Stimulated activated naive B cell treated with anti-CD40 and anti-IgM and Interleukin-4, amounts not matched to agents 10 μg/mL and 1 μg/mL and 100 μg/mL, for 72 hours (primary cell): Measurements from ENCODE around the gene MSMO1.
"Not testable (repeated sequence)": the region's sequence is repeated elsewhere in the genome, so short reads cannot be mapped to it uniquely, and the experiment has no call there.

Experiments
- ATAC-seq, 2 donors: fragments of 150-1000 bp; cut with Tn5 transposase; replicated peaks; 2 replicates each; pipeline ENCODE4 v1.10.0; 2021; ENCODE audit warnings: moderate library complexity in 1 of 2
- DNase-seq: peaks from one replicate; pipeline ENCODE4 v3.0.0; 2021
- H3K27ac Mint-ChIP-seq: one replicate; pipeline ENCODE4 v1.8.0; 2022; ENCODE audit warnings: mild to moderate bottlenecking, mixed read lengths
- H3K27me3 Mint-ChIP-seq, 2 donors: one replicate each; pipeline ENCODE4 v1.8.0; 2022; ENCODE audit warnings: mixed read lengths in 2 of 2
- H3K36me3 Mint-ChIP-seq, 2 donors: one replicate each; pipeline ENCODE4 v1.8.0; 2022; ENCODE audit warnings: mixed read lengths in 2 of 2, mild to moderate bottlenecking in 1 of 2
- H3K4me1 Mint-ChIP-seq, 2 donors: one replicate each; pipeline ENCODE4 v1.8.0; 2022; ENCODE audit warnings: mixed read lengths in 2 of 2, mild to moderate bottlenecking in 1 of 2
- H3K4me3 Mint-ChIP-seq, 2 donors: one replicate each; pipeline ENCODE4 v1.8.0; 2022; ENCODE audit warnings: mild to moderate bottlenecking in 2 of 2, mixed read lengths in 2 of 2, moderate library complexity in 1 of 2
- H3K9me3 Mint-ChIP-seq, 2 donors: one replicate each; pipeline ENCODE4 v1.8.0; 2022; ENCODE audit warnings: mixed read lengths in 2 of 2, mild to moderate bottlenecking in 1 of 2

The MSMO1 gene

DNA sequence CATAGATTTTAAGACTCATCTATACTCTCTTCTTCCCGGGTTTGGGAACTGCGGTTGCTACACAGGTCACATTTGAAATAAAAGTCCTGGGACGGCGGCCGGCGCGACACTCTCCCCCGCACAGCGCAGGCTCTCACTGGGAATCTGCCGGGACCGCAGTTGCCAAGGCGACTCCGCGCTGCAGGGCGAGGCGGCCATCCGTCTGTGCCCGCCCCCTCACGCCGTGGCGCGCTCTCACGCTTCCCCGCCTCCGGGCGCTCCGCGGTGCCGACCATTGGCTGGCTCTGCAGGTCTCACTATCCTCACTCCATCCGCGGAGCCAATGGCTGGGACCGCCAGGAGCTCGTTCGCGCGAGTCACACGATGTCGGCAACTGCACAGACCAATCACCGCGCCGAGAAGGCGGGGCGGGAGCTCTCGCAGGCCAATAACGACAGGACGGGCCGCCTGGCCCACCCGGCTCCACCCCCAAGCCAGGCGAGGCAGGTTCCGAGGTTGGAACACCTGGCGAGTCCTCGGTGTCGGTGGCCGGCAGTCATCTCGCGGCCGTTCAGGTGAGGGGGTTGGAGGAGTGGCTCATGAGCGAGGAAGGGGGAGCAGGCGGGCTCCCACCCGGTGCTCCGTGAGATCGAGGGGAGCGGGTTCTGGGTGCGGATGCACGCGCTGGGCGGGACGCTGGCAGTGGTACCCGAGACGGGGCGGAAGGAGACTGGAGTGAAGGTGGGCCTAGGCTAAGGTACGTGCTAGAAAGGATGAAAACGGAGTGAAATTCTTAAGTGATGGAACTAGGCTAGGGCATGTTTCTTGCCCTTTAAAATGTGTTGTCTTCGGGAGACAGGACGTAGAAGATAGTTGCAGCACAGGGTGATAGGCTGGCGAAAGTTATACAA, at the start of gene MSMO1:
TSS of gene MSMO1 (plus strand) at position 459 of the 890 bp plus-strand sequence. CDS start 5,702 bp downstream, outside the sequence.
- peak; percentile 98 for ATAC-seq
- no peak within 1 kb of the TSS for H3K27ac Mint-ChIP-seq

DNA sequence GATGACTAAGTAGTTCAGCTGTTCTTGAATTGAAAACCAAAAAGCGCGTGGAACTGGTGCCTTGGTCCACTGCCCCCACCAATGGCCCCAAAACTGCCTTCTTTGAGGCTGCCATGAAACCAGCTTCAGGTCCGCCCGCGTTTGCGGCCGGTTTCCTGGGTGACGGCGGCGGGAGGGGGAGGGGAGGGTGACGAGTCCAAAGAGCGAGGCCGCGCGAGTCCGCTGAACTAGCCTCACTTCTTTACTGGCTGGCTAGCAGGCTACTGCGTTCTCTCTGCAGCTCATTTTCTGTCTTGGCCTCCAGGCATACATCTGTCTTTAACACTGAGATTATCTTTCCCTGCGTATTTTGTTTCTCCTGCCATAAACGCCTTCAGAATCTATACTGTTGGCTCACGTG, 47.9 kb upstream of the MSMO1 start:
- H3K4me1 Mint-ChIP-seq, H3K27me3 Mint-ChIP-seq, H3K4me3 Mint-ChIP-seq, DNase-seq, H3K27ac Mint-ChIP-seq, ATAC-seq, H3K9me3 Mint-ChIP-seq: not testable (repeated sequence)
- H3K36me3 Mint-ChIP-seq: peaks cover 28 to 46% of the 10 kb centered on the region in 2 donors

More for the DNA sequence above, at the start of gene MSMO1:
- peak; percentile 99 for DNase-seq
- Mint-ChIP-seq H3K4me3 (no peak within 1 kb of the TSS), H3K4me1 (peaks cover 31 to 38% of the 10 kb centered on the region in 2 donors), H3K9me3 (no peaks in the 10 kb centered on the region), H3K27me3 (no peaks in the 10 kb centered on the region), H3K36me3 (peaks cover 24 to 38% of the 10 kb centered on the region in 2 donors)

DNA sequence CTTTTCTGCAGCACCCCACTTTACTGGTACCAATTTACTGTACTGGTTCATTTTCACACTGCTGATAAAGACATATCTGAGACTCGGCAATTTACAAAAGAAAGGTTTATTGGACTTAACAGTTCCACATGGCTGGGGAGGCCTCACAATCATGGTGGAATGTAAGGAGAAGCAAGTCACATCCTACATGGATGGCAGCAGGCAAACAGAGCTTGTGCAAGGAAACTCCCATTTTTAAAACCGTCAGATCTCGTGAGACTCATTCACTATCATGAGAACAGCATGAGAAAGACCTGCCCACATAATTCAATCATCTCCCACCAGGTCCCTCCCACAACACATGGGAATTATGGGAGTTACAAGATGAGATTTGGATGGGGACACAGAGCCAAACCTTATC, 42.8 kb upstream of the MSMO1 start:
- peaks cover 35 to 40% of the 10 kb centered on the region in 2 donors for H3K36me3 Mint-ChIP-seq
- not testable (repeated sequence) for H3K9me3 Mint-ChIP-seq, H3K4me3 Mint-ChIP-seq, DNase-seq, H3K27ac Mint-ChIP-seq, ATAC-seq, H3K27me3 Mint-ChIP-seq
- peaks cover 22 to 36% of the 10 kb centered on the region in 2 donors for H3K4me1 Mint-ChIP-seq

DNA sequence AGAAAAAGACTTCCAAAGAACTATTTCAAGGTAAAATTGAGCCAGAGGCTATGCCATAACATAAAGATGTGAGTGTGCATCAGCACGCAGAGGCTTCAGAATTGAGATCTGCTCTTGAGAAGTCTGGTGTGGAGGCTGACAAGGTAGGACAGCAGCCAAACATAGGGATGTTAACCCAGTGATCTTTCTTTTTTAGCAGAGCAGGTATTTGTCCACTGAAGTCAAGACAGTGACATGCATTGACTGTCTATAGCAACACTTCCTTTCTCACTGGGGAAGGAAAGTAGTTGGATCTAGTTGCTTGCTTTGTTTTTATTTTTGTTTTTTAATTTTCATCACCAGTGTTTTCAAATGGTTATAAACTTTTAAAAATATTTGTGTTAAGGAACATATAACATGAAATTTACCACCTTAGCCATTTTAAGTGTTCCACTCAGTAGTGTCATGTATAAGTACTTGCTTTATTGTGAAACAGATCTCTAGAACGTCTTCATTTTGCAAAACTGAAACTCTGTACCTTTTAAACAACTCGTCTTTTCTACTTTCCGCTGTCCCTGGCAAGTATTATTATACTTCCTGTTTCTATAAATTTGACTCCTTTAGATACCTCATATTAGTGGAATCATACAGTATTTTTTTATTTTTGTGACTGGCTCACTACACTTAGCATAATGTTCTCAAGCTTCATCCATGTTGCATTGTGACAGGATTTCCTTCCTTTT, 40.7 kb upstream of the MSMO1 start:
- H3K9me3 Mint-ChIP-seq, DNase-seq, H3K27me3 Mint-ChIP-seq: not testable (repeated sequence)
- ATAC-seq: peak; percentile 82 to 83
- H3K4me3 Mint-ChIP-seq: peak overlapping the region in 1 of 2 donors; percentile 39
- peak overlapping the region; percentile 11 for H3K27ac Mint-ChIP-seq
- peaks cover 26 to 47% of the 10 kb centered on the region in 2 donors for H3K4me1 Mint-ChIP-seq
- peaks cover 34 to 42% of the 10 kb centered on the region in 2 donors for H3K36me3 Mint-ChIP-seq

DNA sequence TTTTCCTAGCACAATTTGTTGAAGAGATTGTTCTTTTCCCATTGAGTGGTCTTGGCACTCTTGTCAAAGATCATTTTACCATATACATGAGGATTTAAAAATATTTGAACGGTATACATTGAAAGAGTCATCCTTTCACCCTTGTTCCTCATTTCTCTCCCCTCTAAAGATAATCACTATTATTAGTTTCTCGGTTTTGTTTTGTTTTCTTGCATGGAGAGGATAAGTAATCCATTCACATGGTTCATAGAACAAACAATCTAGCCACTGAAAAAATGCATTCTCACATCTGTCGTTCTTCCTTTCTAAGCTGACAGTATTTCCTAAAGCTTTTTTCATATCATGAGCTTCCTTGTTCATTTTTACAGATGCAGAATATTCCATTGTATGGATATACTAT, 39.2 kb upstream of the MSMO1 start:
- Mint-ChIP-seq H3K4me3 (no peak overlapping the region), H3K36me3 (peaks cover 25 to 28% of the 10 kb centered on the region in 2 donors), H3K27ac (peak overlapping the region; percentile 10), H3K9me3 (peaks cover 3 to 5% of the 10 kb centered on the region in 2 donors), H3K4me1 (peaks cover 26 to 47% of the 10 kb centered on the region in 2 donors), H3K27me3 (no peaks in the 10 kb centered on the region)
- no peak for DNase-seq
- no peak for ATAC-seq

DNA sequence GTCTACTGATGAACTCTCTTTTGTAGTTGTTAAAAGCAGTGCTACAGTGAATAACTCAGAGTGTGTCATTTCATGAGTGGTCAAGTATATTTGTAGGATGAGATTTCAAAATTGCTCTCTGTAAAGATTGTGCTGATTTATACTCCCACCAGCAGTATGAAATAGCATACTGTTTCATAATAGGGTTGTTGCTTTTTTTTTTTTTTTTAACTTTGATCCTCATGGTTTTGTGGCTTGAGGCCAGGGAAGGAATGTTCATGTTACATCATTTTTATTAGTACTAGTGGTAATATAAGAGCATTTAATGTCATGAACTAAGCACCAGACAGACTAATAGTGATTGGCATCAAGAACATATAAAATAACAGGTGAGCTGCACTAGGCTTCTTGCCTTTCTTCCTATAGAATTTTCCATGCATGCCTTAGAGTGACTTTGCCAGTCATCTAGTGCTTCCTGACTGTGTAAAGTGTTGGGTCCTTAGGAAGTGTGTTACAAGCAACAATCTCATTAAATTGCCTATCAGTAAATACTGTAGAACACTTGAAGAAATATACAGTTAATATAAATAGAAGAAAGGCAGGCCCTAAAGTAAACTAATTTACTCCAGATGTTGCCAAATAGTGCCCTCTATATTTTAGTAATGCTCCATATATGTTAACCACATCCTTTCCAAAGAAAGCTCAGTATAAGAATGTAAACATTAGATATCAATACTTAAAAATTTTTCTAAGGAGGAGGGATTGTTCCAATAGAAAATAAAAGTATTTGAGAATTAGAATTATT, 38.6 kb upstream of the MSMO1 start:
- no peak for ATAC-seq
- Mint-ChIP-seq H3K4me1 (peaks cover 26 to 49% of the 10 kb centered on the region in 2 donors), H3K27ac (no peak overlapping the region), H3K9me3 (peaks cover 3 to 5% of the 10 kb centered on the region in 2 donors), H3K27me3 (no peaks in the 10 kb centered on the region), H3K36me3 (peaks cover 23 to 24% of the 10 kb centered on the region in 2 donors), H3K4me3 (no peak overlapping the region)
- DNase-seq: no peak

DNA sequence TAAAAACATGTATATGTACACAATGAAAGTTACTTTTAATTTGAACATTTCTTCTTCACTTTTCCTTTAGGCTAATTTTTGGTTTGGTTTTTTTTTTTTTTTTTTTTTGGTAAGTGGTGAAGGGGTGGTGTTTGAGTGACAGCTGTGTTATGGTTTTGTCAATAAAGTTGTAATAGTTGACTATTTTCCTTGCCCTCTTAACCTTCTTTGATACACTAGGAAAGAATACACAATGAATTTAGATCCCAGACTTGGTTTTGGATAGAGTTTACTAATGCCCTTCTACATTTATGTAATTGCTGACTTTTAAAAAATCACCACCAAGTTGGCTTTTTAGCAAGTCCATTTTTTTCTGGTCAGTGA, 38.1 kb upstream of the MSMO1 start:
- ATAC-seq (no peak), DNase-seq (no peak)
- peaks cover 26 to 55% of the 10 kb centered on the region in 2 donors for H3K4me1 Mint-ChIP-seq
- H3K27me3 Mint-ChIP-seq: no peaks in the 10 kb centered on the region
- peaks cover 20% of the 10 kb centered on the region in 2 donors for H3K36me3 Mint-ChIP-seq
- H3K4me3 Mint-ChIP-seq: no peak overlapping the region
- H3K27ac Mint-ChIP-seq: no peak overlapping the region
- peaks cover 2 to 3% of the 10 kb centered on the region in 2 donors for H3K9me3 Mint-ChIP-seq

DNA sequence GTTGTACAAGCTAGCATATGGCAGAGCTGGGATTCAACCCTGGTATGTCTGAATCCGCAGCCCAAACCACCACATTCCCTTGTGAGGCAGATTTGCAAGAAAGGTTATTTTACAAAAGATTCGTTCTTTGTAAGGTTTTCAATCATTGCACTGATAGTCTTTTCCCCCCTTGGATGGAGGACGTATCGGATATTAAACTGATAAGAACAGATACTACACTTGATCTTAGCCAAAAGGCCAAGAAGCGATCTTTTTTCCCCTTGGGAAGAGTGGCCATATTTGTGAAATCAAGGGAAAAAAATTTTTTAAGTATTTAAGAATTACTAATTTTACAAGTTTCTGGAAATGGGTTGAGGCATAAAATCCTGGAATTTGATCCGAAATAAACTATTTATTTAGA, 34.4 kb upstream of the MSMO1 start:
- Mint-ChIP-seq H3K9me3 (peaks cover 0 to under 1% of the 10 kb centered on the region in 2 donors), H3K27ac (no peak overlapping the region), H3K27me3 (no peaks in the 10 kb centered on the region), H3K4me3 (no peak overlapping the region), H3K4me1 (peaks cover 23 to 46% of the 10 kb centered on the region in 2 donors), H3K36me3 (peaks cover 23 to 24% of the 10 kb centered on the region in 2 donors)
- DNase-seq (no peak), ATAC-seq (no peak)

DNA sequence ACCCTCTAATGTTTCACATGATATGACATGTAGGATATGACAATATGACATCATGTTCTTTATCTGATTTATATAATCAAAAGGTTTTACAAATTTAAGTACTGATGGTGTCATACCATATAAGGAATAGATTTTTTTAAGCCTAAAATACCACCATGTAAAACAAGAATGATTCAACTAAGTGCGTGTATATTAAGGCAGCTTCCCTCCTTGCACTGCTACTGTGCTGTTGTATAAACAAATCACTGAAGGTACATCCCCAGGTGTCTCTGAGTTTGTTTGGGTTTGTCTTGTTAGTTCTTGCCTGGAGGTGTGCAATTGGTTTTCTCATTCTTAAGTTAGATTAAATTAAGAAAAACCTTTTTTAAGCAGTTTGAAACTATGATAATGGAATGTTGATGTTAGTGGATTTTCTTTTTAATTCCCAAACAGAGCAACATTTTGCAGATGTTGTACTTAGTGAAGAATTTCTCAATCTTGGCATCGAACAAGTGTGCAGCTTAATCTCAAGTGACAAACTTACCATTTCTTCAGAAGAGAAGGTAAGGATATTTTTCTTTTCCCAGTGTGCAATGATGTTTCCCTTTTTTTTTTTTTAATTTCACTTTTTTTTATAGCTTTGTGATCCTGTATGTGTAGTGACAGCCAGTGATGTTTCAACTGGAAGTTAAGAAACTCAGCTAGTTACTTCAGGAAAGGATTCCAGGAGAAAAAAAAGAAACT, 33.4 kb upstream of the MSMO1 start:
- no peak overlapping the region for H3K4me3 Mint-ChIP-seq
- H3K4me1 Mint-ChIP-seq: peaks cover 16 to 36% of the 10 kb centered on the region in 2 donors
- H3K9me3 Mint-ChIP-seq: no peaks in the 10 kb centered on the region
- no peak overlapping the region for H3K27ac Mint-ChIP-seq
- H3K36me3 Mint-ChIP-seq: peaks cover 23 to 31% of the 10 kb centered on the region in 2 donors
- ATAC-seq: no peak
- no peak for DNase-seq
- no peaks in the 10 kb centered on the region for H3K27me3 Mint-ChIP-seq

DNA sequence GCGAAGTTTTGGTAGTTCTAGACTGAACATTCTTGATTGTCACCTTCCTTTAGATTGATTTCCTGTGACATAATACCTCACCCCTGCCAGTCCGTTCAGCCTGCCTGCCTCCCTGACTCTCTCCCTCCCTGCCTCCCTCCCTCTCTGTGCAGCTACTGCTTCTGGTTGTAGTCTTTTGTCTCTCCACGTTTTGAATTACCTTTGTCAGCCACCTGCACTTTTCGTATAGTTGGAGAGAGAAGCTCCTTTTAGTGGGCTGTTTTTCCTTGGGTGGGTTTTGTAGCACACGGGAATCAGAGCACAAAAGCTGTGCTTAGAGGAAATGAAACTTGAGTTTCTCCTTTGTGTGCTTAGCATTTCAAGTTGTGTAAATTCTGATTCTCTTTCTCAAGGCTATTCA, 32.6 kb upstream of the MSMO1 start:
- ATAC-seq (peak; percentile 78 to 86), DNase-seq (peak; percentile 5)
- Mint-ChIP-seq H3K4me1 (peaks cover 16 to 36% of the 10 kb centered on the region in 2 donors), H3K27me3 (no peaks in the 10 kb centered on the region), H3K36me3 (peaks cover 28 to 38% of the 10 kb centered on the region in 2 donors), H3K4me3 (peak overlapping the region; percentile 68 to 71), H3K9me3 (no peaks in the 10 kb centered on the region), H3K27ac (peak overlapping the region; percentile 65)

DNA sequence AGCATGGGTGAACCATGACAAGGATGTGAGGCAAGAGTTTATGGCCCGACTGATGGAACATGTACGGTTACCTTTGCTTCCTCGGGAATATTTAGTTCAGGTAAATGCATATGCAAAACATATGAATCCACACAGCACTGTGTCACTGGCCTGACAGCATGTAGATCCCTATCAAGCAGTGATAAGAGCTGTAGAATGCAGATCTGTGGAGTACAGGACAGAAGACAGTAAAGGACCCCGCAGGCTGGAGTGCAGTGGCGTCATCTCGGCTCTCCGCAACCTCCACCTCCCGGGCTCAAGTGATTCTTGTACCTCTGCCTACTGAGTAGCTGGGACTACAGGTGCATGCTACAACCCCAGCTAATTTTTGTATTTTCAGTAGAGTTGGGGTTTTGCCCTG, 29.8 kb upstream of the MSMO1 start:
- DNase-seq (no peak), ATAC-seq (no peak)
- no peak overlapping the region for H3K27ac Mint-ChIP-seq
- no peaks in the 10 kb centered on the region for H3K27me3 Mint-ChIP-seq
- H3K9me3 Mint-ChIP-seq: no peaks in the 10 kb centered on the region
- no peak overlapping the region for H3K4me3 Mint-ChIP-seq
- peaks cover 26 to 38% of the 10 kb centered on the region in 2 donors for H3K36me3 Mint-ChIP-seq
- peaks cover 19 to 37% of the 10 kb centered on the region in 2 donors for H3K4me1 Mint-ChIP-seq

DNA sequence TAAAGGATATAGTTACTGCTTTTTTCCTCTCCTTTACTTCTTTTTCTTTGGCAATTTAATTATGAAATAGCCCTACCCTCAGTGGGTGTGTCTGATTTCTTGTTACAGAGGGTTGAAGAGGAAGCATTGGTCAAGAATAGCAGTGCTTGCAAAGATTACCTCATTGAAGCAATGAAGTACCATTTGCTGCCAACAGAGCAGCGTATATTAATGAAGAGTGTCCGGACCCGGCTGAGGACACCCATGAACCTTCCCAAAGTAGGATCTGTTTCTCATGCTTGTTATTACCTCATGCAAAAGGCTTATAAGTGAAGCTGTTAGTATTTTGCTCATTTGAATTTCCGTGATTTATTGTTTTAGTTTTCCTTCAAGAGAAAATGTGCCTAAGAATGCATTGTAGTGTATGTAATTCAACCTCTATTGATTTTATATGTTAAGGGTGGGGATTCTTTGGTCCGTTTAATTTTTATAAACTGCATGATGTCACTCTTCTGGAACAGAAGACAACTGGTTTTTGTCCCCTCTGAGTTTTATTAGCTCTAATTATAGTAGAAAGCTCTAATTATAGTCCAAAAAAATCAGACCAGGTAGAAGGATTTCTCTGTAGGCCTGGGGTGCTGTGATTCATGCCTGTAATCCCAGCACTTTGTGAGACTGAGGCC, 27.9 kb upstream of the MSMO1 start:
- H3K27me3 Mint-ChIP-seq: no peaks in the 10 kb centered on the region
- H3K4me3 Mint-ChIP-seq: no peak overlapping the region
- H3K36me3 Mint-ChIP-seq: peaks cover 30 to 46% of the 10 kb centered on the region in 2 donors
- ATAC-seq: no peak
- peaks cover 22 to 28% of the 10 kb centered on the region in 2 donors for H3K4me1 Mint-ChIP-seq
- H3K27ac Mint-ChIP-seq: no peak overlapping the region
- no peak for DNase-seq
- no peaks in the 10 kb centered on the region for H3K9me3 Mint-ChIP-seq

DNA sequence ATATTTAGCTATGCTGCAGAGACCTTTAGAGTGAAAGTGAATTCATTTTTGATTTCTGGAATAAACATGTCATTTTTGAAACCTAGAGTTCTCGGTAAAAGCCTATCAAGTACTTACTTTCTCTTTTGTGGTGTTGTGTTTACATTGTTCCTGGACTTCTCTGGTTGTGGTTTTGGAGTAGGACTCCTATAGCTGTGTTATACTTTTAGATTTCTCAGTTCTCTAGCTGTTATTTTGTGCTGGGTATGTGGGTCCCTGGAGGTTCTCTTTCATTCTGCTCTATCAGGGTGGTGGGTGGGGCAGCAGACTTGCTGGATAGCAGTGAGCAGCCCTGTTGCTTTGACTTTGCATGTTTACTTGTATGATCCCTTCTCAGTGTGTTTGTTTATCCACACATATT, 25.6 kb upstream of the MSMO1 start:
- peaks cover 10 to 11% of the 10 kb centered on the region in 2 donors for H3K4me1 Mint-ChIP-seq
- no peaks in the 10 kb centered on the region for H3K9me3 Mint-ChIP-seq
- peak overlapping the region; percentile 48 to 64 for H3K4me3 Mint-ChIP-seq
- H3K27me3 Mint-ChIP-seq: no peaks in the 10 kb centered on the region
- DNase-seq (no peak), ATAC-seq (peak; percentile 84 to 86)
- H3K27ac Mint-ChIP-seq: peak overlapping the region; percentile 32
- peaks cover 24 to 40% of the 10 kb centered on the region in 2 donors for H3K36me3 Mint-ChIP-seq
